ENCODE results near the gene DOC2A.

Gene DOC2A

DNA sequence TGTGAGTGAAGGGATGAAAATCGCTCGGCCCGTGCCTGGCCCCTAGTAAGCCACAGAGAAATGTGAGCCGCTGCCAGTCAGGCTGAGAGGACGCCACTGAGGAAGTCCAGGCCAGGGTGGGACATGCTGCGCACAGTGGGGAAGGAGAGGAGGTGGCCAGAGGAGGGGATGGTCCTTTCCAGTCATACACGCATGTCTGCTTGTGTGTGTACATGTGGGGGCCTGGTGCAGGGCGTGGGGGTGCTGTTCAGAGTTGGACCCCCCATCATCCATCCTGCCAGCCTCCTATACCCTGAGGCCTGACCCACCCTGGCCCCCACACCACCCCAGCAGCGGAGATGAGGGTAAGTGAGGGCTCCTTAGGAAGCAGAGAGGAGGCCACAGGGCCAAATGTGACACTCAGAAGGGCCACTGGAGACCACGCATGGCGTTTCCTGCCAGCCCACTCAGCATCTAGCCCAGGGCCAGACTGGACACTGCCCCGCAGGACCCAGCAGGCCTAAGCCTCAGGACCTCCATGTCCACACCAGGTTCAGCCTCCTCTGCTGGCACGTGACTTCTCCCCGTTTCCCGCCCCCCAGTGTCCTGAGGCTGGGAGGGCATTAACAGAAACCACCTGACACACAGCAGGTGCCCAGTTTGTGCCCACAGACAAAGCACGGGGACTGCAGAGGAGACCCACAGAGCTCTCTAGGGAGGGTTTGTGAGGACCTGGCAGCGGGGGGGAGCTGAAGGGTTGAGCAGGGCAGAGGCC lies 7.0 kb downstream of the DOC2A start:
- DNase-seq = no peak

DNA sequence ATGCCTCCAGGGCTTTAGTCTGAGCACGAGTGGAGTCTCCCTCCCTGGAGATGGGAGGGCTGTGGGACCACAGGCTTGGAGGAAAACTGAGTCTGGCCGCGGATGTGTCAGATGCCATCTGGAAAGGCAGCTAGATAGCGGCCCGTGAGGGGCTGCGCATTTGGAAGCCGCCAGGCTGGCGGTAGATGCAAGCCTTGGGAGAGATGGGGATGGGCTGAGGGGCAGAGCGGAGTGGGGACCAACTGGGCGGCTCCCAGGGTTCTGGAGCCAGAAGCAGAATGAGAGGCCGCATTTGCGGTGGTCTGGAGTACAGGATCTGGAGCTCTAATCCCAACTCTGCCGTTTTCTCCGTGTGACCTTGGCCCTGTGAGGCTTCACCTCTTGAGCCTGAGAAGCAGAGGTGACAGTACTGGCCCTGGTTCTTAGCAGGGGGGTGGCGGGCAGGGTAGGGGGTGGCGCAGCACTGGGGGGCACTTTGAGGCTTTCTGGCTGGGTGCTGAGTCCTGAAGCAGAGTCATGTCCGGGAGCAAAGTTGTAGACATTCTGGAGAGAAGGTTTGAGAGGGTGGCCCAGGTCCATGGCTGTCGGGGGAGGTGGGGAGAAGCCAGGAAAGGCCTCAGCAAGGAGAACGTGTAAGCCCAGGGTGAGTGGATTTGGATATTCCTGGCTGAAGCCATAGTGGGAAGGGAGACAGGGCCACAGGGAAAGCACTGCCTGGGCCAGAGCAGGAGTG lies 8.0 kb downstream of the DOC2A start:
- DNase-seq = no peak

DNA sequence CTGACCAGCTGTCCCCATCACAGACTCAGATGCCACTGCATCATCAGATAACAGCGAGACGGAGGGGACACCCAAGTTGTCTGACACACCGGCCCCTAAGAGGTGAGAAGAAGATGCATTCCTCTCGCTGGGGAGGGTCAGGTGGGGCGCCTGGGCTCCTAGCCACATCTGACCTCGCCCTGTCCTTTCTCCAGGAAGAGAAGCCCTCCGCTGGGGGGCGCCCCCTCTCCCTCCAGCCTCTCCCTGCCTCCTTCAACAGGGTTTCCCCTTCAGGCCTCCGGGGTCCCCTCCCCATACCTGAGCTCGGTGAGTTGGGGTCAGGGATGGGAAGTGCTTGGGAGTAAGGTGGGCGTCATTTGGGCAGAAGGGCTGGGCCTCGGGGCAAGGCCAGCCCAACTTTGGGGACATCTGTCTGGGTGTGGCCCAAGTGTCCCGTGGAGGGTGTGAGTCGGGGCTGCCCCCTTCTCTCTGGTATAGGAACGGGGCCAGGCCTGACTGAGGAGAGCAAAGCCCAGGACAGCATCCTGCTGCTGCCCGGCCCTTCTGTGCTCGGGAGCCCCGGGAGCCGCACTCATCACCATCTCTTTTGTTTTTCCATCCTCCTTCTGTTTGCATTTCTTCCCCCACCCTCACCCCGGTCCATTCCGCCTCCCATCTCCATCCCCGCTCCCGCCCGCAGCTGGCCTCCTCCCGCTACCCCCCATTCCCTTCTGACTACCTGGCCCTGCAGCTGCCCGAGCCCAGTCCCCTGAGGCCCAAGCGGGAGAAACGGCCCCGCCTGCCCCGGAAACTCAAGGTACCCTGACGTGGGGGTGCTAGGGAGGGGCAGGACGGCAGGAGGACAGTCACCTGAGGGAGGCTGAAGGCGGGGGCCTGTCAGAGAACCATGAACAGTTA lies 9.8 kb downstream of the DOC2A start:
- no peak for DNase-seq

DNA sequence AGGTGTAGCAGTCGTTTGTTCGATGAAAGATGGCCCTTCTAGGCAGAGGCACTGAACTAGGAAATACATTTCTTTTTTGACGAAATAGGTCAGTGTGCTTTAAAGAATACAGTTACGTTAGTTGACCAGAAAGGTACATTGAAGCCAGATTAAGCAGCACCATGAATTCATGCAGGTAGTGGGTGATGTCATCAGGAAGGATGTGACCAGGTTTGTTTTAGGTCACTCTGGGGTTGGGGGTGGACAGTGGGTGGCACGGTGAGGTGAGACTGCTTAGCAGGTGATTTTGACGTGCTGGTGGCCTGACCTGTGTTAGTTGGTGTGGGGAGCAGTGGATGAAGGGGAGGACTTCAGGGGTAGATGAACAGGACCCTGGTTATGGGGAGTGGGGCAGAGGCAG lies 11.2 kb downstream of the DOC2A start:
- no peak for DNase-seq

DNA sequence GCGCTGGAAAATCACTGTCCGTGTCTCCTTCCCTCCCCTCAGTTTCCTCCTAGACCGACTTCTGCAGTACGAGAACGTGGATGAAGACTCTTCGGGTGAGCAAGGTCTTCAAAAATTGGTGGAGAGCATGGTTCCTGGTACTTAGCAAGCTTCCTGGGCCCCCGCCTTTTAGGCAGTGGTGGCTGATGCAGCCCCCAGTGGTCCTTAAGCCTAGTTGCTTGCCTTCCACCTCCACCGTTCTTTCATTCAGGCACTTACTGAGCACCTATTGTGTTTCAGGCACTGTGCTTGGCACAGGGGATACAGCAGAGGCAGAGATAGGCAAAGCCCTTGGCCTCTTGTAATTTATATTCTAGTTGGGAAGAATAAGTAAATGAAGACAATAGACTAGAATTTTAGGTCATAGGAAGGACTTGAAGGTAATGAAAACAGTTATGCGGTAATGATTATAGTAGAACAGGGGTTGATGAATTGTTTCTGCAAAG lies 14.0 kb downstream of the DOC2A start:
- no peak for DNase-seq

DNA sequence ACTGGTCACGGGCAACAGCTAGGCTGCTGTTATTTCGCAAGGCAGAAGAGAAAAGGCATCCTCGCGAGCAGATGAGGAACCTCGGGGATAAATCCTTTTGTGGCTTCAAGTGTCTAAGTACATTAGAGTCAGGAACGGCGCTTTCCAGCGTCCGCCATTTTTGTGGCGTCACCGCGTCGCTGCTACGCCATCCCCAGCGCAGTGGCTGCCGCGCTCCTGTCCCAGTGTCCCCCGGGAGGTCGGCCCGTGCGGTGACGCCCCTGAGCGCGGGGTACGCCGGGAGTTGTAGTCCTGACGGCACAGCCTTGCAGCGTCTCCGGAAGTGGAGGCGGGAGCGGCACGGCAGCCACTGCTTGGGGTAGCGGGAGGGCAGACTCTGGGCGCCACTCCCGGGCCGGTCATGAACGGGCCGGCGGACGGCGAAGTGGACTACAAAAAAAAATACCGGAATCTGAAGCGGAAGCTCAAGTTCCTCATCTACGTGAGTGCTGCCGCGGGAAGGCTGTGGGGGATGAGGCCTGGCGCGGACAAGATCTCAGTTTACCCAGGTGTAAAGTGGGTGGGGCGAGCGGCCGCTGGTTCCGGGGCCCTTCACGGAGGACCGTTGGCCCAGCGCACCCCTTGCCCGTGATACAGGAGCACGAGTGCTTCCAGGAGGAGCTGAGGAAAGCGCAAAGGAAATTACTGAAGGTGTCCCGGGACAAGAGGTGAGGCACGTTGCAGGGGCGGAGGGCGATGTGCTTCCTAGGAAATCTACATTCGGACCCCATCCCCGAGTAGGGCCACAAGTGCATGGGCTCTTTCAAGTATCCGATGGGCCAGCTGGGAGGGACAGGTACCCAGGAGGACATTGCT lies 14.7 kb downstream of the DOC2A start, which contains the start of gene INO80E:
Gene INO80E, plus strand, starts transcription at position 331 of the 855 bp plus-strand sequence. Its CDS starts 70 bp downstream, at position 401.
- peak; percentile 72 for DNase-seq

DNA sequence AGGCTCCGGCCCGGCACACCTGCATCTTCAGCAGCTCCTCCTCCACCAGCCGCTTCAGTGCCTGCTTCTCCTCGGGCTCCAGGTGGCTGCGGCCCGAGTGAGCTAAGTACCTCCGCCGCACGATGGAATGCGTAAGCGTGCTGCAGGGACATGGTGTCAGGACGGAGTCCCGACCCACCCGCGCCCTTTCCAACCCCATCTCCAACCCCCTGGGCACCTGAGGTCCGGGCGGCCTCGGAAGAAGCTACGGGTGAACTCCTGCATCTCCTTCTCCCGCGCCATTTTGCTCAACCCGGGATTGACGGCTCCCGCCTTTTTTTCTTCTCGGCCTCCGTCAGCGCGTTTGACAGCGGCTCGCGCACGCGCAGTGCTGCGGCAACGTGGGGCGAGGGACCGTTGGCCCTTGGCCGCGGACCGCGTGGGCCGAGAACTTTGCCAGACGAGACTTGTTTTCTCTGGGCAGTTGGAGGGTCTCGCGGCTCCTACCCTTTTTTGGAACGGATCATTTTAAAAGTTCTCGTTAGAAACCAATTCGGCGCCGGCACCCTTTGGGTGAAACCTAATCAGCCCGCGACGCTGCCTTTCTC lies 15.4 kb downstream of the DOC2A start, which contains the start of gene HIRIP3:
Gene HIRIP3, minus strand, starts transcription at position 294 of the 587 bp plus-strand sequence. Its CDS starts 12 bp downstream, at position 282.
- DNase-seq = peak; percentile 63

DNA sequence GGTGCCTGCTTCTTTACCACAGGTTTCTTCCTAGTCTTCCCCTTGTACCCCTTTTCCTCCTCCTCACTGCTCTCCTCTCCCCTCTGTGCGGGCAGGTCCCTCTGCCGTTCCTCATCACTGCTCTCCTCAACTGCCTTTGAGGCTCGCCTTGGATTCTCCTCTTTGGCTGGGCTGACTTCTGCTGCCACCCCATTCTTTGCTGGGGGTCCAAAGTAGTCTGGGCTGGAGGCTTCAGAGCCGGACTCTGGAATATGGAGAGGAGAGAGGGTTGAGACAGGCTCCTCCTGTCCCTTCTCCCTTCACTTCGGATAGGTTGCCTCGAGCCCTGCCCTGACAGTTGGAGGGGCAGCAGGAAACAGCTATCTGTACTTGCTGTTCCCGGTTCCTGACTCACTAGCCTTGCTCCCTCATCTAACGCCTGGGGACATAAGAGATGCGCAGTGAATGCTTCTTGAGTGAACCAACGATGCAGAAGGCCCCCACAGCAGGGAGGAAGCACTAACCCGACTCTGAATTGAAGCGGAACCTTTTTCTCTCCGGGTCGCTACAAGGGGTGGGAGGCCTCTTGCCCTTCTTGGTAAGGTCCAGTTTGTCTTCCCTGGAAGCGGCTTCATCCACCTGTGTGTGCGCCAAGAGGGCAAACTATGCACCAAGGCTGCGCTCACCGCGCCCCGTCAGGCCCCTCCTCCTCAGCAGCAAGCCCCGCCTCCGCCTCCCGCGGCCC lies 16.1 kb downstream of the DOC2A start:
- DNase-seq = no peak

DNA sequence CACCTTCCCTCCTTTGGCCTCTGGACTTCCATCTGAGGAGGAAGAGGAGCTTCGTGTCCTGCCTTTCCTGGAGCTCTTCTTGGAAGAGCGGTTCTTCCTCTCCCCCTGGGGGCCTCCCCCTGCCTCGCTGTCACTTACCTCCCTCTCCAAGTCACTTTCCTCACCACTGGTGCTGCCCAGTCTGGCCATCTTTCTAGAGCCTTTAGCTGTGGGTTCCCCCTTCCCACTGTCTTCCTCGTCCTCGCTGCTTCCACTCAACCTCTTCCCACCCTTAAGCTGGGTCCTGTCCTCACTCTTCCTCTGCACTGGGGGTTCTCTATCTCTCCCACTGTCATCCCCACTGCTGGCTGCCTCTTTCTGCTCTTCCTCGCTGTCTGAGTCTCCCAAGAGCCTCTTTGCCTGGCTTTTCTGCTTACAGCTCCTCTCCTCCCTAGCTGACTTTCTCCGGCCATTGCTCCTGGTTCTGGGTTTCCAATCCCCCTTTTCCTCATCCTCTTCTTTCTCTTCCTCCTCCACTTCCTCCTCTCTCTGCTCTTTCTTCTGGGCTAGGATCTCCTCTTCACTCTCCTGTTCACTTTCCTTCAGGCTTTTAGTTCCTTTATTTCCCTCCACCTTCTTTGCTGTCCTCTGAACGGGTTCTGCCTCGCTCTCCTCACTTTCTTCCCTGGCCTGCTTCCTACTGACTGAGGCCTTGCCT lies 16.8 kb downstream of the DOC2A start:
- no peak for DNase-seq

DNA sequence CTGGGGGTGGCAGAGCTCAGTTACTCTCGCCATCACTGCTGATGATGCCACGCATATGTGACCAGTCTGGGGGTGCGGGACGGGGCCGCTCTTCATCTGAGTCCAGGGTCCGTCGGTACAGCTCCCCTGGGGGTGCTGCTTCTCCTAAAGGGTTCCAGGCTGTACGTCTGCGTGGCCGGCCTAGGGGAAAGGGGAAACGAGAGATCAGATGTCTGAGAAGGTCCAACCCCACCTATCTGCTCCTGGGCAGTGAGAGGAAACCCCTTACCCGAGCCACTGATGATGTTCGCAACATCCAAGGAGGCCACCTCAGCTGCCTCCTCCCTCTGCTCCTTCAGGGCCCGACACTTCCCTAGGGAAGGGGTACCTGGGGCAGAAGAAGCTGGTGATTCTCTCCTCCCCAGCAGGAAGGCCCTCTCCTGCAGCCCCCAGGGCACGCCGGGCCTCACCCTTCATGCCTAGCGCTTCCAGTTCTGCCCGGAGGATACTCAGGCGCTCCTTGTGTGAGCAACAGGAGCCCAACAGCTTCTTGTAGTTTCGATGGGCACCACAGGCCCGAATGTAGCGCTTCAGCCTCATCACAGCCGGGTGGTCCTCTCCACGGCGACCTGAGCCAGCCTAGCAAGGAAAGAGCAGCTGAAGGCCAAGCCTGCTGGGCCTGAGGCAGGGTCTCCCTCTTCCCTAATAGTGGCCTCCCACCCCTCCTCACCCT lies 17.5 kb downstream of the DOC2A start:
- no peak for DNase-seq

DNA sequence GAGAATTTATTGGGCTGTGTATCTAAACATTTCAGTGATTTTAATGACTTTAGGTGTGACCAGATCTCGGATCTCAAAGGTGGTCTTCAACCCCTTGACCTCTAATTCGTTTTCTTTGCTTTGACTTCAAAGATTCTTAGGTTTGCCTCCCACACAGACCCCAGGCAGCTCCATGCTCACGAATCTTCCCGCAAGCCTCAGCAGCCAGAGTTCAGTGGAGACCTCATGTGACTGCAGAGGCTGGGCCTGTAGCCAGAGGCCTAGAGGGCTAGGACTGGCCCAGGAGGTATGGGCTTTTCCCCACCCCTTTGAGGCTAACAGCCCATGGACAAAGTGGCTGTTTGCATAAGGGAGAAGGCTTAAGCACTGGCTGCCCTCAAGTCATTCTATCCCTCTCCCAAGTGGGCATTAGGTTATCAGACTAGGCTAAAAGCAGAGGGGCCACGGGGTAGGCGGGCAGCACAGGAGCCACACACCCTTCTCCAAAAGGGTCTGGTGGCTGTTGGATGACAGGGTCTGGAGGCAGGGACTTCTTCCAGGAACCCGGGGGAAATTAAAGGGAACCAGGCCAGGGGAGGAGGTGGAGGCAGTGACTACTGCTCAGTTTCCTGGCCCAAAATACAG lies 18.4 kb downstream of the DOC2A start:
- DNase-seq = no peak

DNA sequence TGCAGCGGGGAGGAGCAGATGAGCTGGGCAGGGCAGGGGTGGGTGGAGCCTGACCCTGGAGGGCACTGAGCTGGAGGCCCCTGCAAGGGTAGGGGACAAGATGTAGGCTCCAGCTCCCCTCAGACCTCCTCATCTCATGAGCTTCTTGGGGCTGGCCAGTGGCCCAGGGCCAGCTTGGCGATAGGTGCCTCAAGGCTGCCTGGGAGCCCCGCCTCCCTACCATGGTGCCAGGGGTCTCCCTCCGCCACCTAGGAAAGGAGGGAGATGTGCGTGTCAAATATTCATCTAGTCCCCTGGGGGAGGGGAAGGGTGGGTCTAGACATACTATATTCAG lies 19.3 kb downstream of the DOC2A start:
- DNase-seq = no peak

DNA sequence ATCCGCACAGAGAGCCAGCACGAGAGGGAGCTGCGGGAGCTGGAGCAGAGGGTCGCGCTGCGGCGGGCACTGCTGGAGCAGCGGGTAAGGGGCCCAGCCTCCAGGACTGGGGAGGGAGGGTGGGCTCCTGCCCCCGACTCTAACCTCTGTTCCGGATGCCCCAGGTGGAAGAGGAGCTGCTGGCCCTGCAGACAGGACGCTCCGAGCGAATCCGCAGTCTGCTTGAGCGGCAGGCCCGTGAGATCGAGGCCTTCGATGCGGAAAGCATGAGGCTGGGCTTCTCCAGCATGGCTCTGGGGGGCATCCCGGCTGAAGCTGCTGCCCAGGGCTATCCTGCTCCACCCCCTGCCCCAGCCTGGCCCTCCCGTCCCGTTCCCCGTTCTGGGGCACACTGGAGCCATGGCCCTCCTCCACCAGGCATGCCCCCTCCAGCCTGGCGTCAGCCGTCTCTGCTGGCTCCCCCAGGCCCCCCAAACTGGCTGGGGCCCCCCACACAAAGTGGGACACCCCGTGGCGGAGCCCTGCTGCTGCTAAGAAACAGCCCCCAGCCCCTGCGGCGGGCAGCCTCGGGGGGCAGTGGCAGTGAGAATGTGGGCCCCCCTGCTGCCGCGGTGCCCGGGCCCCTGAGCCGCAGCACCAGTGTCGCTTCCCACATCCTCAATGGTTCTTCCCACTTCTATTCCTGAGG lies 19.8 kb downstream of the DOC2A start:
- no peak for DNase-seq

DNA sequence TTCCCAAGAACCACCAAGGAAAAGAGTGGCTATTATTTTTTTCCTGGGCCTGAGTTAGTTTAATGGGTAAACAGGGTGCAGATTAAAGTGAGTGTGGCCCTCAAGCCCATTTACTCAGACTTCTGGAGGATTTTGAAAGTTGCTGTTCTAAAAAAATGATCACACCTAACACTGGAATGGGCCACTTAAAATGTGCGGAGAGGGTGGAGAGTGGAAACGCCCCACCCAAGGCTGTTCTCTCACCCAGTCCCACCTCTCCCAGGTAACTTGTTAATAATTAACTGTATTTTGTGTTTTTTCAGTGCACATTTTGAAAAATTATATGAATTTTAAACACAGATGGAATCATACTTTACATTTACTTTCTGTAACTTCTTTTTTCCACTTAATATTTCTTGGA lies 20.8 kb downstream of the DOC2A start:
- DNase-seq = no peak

DNA sequence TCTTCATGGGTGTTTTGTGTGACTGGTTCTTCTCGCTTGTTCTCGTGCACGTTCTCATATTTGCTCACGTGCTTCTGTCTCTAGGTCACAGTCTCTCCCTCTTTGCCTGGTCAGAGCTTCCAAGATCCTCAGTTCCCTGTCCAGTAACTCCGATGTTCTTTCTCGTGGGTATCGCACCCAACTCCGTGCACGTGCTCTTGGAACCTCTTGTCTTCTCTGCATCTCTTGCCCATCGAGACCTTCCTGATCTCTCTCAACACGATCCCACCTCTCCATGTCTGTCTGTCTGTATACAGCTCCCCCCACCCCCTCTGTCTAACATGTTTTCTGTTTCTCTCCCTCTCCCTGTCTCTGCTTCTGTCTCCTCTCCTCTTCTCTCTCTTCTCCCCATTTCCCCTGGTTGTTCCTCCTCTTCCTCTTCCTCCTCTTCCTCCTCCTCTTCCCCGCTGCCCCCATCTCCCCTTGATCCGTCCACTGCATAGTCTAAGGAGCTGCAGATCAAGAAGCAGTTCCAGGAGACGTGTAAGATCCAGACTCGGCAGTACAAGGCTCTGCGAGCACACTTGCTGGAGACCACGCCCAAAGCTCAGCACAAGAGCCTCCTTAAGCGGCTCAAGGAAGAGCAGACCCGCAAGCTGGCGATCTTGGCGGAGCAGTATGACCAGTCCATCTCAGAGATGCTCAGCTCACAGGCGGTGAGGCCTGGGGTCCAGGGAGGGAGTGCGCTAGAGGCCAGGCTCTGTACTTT lies 21.5 kb downstream of the DOC2A start:
- no peak for DNase-seq

DNA sequence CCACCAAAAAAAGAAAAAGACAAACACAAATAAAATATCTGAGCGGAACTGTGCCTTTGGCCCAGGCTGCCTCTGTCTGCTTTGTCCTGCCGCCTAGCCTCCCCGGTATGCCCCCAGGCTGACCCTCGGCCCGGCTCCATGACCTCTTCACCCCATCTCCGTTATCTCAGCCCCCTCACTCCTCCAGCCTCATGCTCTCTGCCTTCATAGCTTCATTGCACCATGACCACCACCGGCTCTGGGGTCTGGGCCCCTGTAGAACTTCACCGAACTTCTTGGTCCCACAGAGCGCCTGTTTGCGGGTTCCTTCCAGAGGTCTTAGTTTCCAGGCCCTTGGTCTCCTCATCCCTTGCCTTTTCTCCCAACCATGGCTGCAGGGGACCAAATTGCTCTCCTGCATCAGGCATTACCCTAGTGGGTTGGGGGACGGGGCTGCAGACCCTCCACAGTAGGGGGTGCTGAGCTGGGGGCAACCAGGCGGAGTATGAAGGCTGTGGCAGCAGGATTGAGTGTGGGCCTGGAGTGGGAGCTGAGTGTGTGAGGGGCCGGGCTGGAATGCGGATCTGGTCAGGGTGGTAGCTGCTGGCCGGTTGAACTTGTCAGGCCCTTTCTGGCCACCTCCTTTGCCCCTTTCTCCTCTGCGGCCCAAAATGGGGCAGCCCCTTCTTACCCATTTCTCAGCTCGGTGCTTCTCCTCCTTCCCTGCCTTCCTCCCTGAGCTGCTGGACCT lies 22.3 kb downstream of the DOC2A start:
- no peak for DNase-seq
